ENCODE results near the gene DPP6. TPM values are rescaled to one million over a fixed set of nuclear protein-coding genes. Genes with fewer than 3 reads are reported as not detected.

DPP6 gene
- total and polyA plus RNA-seq, 2 of the 8 experiments (the other 6 are each of a cell fraction or from before 2014, with no cell fraction given) = 4.7 to 6.8 TPM

DNA sequence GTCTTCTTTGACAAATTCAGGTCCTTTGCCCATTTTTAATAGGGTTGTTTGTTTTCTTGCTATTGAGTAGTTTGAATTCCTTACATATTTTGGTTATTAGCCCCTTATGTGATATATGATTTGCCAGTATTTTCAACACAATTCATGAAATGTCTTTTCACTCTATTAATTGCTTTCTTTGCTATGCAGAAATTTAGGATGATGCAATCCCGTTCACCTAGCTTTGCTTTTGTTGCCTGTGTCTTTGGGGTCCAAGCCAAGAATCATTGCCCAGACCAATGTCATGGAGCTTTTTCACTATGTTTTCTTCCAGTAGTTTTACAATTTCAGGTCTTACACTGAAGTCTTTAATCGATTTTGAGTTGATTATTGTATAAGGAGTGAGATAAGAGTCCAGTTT is 796.3 kb downstream of the DPP6 start (continued):
- no peak for TF ChIP-seq CHD7 (IDR thresholded peaks at IDR 0.05; ENCODE audit: insufficient replicate concordance, low read length)
